OCI-LY3 (cell line): ENCODE results near the gene A4GALT.

Source experiments
- CTCF ChIP-seq: fragments of 200-600, 300-600 bp; sonication (generic); IDR thresholded peaks from 2 replicates; pipeline ENCODE4 v1.5.1; 2014; ENCODE audit warnings: antibody characterized with exemption, low read length, low read depth
- EZH2phosphoT487 ChIP-seq: fragments of 200-600 bp; shearing (Covaris generic); IDR thresholded peaks from 2 replicates; pipeline ENCODE4 v1.6.1; 2018; ENCODE audit warnings: antibody characterized with exemption, mixed run types, low read depth

- TF ChIP-seq CTCF: no peak
- no peak for TF ChIP-seq EZH2phosphoT487
Observed at GRCh38 chr22:42651134-42651533, 69.5 kb downstream of the A4GALT start.
